ENCODE data around the gene TMPRSS4.
A peak's percentile ranks its signal among the peaks of the same experiment; 100 is the strongest.

TMPRSS4 gene

GRCh38 chr11:118138839-118139420 lies 62.1 kb downstream of the TMPRSS4 start:
- no peak for DNase-seq

GRCh38 chr11:118139578-118139977 lies 62.7 kb downstream of the TMPRSS4 start:
- no peak for DNase-seq

- DNase-seq, result peak; percentile 23
These were observed 65.2 kb downstream of the TMPRSS4 start for GRCh38 chr11:118142081-118142480.

GRCh38 chr11:118142809-118143208 lies 65.9 kb downstream of the TMPRSS4 start:
- peak; percentile 69 for DNase-seq

- no peak for DNase-seq
These were observed 66.8 kb downstream of the TMPRSS4 start for GRCh38 chr11:118143661-118144185.

GRCh38 chr11:118144301-118145268 lies 67.7 kb downstream of the TMPRSS4 start:
- DNase-seq, result no peak

GRCh38 chr11:118145285-118146227 lies 68.7 kb downstream of the TMPRSS4 start:
- DNase-seq, result peak; percentile 83

- no peak for DNase-seq
These were observed 69.7 kb downstream of the TMPRSS4 start for GRCh38 chr11:118146554-118146953.

- DNase-seq, result peak; percentile 27
These were observed 70.6 kb downstream of the TMPRSS4 start for GRCh38 chr11:118147502-118147901.

GRCh38 chr11:118148240-118148639 lies 71.4 kb downstream of the TMPRSS4 start:
- no peak for DNase-seq

GRCh38 chr11:118148856-118149255 lies 72.0 kb downstream of the TMPRSS4 start:
- no peak for DNase-seq

- no peak for DNase-seq
These were observed 72.6 kb downstream of the TMPRSS4 start for GRCh38 chr11:118149493-118149892.

- DNase-seq, result no peak
These were observed 74.6 kb downstream of the TMPRSS4 start for GRCh38 chr11:118151431-118151830.

GRCh38 chr11:118152020-118152551 lies 75.2 kb downstream of the TMPRSS4 start:
- no peak for DNase-seq

- DNase-seq, result peak; percentile 43
These were observed 75.9 kb downstream of the TMPRSS4 start, which contains the start of gene SCN4B for GRCh38 chr11:118152552-118153471. SCN4B (minus strand) TSS chr11:118152823; CDS start chr11:118152673, 150 bp downstream.

- DNase-seq, result no peak
These were observed 76.6 kb downstream of the TMPRSS4 start for GRCh38 chr11:118153516-118153915.

GRCh38 chr11:118153976-118154375 lies 77.1 kb downstream of the TMPRSS4 start:
- DNase-seq, result no peak

- no peak for DNase-seq
These were observed 77.8 kb downstream of the TMPRSS4 start for GRCh38 chr11:118154641-118155040.

- no peak for DNase-seq
These were observed 79.1 kb downstream of the TMPRSS4 start for GRCh38 chr11:118155776-118156530.

GRCh38 chr11:118156531-118157185 lies 79.8 kb downstream of the TMPRSS4 start:
- DNase-seq, result no peak

Data from suppressor macrophage treated with lipopolysaccharide for 4 hours (primary cell).